IPS DF 4.7 (cell line): ENCODE data around the gene RAB3A.
"Not testable (repeated sequence)": the region's sequence is repeated elsewhere in the genome, so short reads cannot be mapped to it uniquely, and the experiment has no call there.

Source experiments
- DNase-seq: peaks from one replicate; pipeline ENCODE4 v3.0.0-alpha.2; 2013; ENCODE audit warnings: low spot score; ENCODE audit errors: extremely low read depth

RAB3A gene

GRCh38 chr19:18224525-18225354 lies 20.9 kb upstream of the RAB3A start:
- DNase-seq: peak; percentile 97

- DNase-seq: no peak
Observed at GRCh38 chr19:18223860-18224524, 20.1 kb upstream of the RAB3A start.

- DNase-seq: no peak
Observed at GRCh38 chr19:18221815-18222725, 18.2 kb upstream of the RAB3A start.

GRCh38 chr19:18220632-18221275 lies 16.9 kb upstream of the RAB3A start:
- no peak for DNase-seq

- no peak for DNase-seq
Observed at GRCh38 chr19:18219911-18220631, 16.2 kb upstream of the RAB3A start.

- DNase-seq: no peak
Observed at GRCh38 chr19:18218600-18218999, 14.8 kb upstream of the RAB3A start.

- no peak for DNase-seq
Observed at GRCh38 chr19:18218159-18218558, 14.3 kb upstream of the RAB3A start.

- no peak for DNase-seq
Observed at GRCh38 chr19:18216789-18217188, 12.9 kb upstream of the RAB3A start.

- no peak for DNase-seq
Observed at GRCh38 chr19:18214779-18215433, 11.1 kb upstream of the RAB3A start.

GRCh38 chr19:18211683-18212082 lies 7.8 kb upstream of the RAB3A start:
- no peak for DNase-seq

GRCh38 chr19:18209912-18210311 lies 6.1 kb upstream of the RAB3A start:
- DNase-seq: not testable (repeated sequence)

- DNase-seq: no peak
Observed at GRCh38 chr19:18208098-18208951, 4.5 kb upstream of the RAB3A start.

GRCh38 chr19:18206018-18206417 lies 2.2 kb upstream of the RAB3A start:
- no peak for DNase-seq

- DNase-seq: no peak
Observed at GRCh38 chr19:18205200-18205892, 1.5 kb upstream of the RAB3A start.

GRCh38 chr19:18204394-18205199 lies 755 bp upstream of the RAB3A start:
- DNase-seq: no peak

GRCh38 chr19:18203408-18203862 lies 407 bp downstream of the RAB3A start:
- no peak for DNase-seq

- DNase-seq: no peak
Observed at GRCh38 chr19:18202778-18203407, 949 bp downstream of the RAB3A start.
